Measurements from ENCODE around the gene LOXL3.

LOXL3 gene, protein sequence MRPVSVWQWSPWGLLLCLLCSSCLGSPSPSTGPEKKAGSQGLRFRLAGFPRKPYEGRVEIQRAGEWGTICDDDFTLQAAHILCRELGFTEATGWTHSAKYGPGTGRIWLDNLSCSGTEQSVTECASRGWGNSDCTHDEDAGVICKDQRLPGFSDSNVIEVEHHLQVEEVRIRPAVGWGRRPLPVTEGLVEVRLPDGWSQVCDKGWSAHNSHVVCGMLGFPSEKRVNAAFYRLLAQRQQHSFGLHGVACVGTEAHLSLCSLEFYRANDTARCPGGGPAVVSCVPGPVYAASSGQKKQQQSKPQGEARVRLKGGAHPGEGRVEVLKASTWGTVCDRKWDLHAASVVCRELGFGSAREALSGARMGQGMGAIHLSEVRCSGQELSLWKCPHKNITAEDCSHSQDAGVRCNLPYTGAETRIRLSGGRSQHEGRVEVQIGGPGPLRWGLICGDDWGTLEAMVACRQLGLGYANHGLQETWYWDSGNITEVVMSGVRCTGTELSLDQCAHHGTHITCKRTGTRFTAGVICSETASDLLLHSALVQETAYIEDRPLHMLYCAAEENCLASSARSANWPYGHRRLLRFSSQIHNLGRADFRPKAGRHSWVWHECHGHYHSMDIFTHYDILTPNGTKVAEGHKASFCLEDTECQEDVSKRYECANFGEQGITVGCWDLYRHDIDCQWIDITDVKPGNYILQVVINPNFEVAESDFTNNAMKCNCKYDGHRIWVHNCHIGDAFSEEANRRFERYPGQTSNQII

DNA sequence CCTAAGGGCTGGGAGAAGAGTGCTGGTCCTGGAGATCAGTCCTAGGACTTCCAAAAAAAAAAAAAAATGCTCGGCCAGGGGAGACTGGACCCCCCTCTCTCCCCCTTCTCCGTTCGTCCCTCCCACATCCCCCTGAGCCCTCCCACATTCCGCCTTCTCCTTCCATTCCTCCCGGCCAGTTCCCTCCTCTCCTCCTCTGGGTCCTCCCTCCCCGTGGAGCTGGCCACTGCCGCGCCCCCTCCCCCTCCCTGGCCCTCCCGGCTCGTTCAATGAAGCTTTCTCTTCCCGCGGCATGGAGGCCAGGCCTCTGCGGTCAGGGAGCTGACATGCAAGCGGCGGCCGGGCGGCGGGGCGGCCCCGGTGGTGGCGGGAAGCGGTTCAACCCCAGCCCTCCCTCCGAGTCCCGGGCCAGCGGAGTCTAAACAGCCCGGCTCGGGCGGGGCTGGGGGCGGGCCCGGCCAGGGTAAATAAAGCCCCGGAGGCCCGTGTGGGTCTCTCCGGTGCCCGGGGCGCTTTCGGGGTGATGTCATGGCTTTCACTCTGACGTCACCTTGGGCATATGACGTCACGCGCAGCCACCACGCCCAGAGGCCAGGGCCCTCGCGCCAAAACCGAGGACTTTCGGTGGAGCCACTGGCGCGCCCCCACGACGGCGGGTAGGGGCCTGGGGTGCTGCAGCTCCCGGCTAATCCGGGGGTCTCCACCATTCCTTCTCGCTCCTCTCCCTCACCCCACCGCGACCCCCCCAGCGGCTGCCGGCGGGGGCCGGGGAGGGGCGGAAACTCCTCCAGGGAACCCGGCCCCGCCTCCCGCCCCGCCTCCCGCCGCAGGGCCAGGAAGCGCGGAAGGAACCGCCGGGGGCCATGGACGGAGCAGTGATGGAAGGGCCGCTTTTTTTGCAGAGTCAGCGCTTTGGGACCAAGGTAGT lies at the start of gene LOXL3, which contains the start of gene DOK1:
Gene LOXL3, minus strand, starts transcription at position 51 of the 928 bp plus-strand sequence. CDS start 1,308 bp downstream, outside the sequence.
Gene DOK1, plus strand, starts transcription at position 829 of the 928 bp plus-strand sequence. Its CDS starts 35 bp downstream, at position 864.
- peaks cover 10% of the 10 kb centered on the region for H3K9me3 ChIP-seq
- H3K27ac ChIP-seq, result peak within 1 kb of the TSS; percentile 80
- H3K27me3 ChIP-seq, result peaks cover 26% of the 10 kb centered on the region
- peak within 1 kb of the TSS; percentile 92 for H3K4me3 ChIP-seq
- no peak for TF ChIP-seq Cebpa-rat (IDR thresholded peaks at IDR 0.05)
- peaks cover 24% of the 10 kb centered on the region for H3K36me3 ChIP-seq
- H3K4me2 ChIP-seq, result peak within 1 kb of the TSS; percentile 97
- peaks cover 33% of the 10 kb centered on the region for H3K4me1 ChIP-seq
- H4K20me1 ChIP-seq, result peaks cover 31% of the 10 kb centered on the region
- peak within 1 kb of the TSS; percentile 82 for H3K9ac ChIP-seq

DNA sequence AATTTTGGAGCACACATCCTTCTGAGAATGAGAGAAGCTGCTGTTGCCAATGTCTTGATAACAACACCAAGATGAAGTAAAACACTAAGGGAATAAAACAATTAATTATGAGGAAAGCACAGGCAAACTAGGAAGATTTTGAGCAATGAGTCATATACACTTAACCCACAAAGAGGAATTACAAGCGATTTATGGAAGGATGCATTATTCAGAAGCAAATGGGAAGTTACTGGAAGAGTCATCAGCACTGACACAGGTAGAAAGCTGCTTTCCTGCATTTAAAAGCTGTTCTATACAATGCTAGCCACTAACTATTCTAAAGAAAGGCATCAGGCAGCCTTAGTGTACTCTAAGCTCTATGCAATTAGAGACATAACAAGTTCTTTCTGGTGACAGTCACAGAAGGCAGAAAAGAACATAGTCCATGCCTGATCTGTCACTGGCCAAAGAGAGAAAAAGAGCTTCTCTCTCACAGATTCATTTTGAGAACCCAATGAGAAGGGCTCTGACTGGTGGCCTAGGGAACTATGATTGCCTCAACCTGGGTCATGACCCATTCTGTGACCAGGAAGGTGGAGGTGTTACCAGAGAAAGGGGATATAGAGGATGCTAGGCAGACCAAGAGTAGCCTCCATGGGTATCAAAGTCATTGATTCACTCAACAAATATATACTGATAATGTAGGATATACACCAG lies 49.0 kb upstream of the LOXL3 start:
- Histone ChIP-seq H4K20me1 (no peaks in the 10 kb centered on the region), H3K36me3 (no peaks in the 10 kb centered on the region), H3K27me3 (no peaks in the 10 kb centered on the region), H3K9ac (no peak overlapping the region), H3K9me3 (no peaks in the 10 kb centered on the region), H3K4me3 (no peak overlapping the region), H3K4me2 (no peak overlapping the region), H3K27ac (no peak overlapping the region), H3K4me1 (0 out of 2 replicates have a peak, but pooled peaks cover 7% of the 10 kb centered on the region)
- no peak for TF ChIP-seq Cebpa-rat (IDR thresholded peaks at IDR 0.05)

DNA sequence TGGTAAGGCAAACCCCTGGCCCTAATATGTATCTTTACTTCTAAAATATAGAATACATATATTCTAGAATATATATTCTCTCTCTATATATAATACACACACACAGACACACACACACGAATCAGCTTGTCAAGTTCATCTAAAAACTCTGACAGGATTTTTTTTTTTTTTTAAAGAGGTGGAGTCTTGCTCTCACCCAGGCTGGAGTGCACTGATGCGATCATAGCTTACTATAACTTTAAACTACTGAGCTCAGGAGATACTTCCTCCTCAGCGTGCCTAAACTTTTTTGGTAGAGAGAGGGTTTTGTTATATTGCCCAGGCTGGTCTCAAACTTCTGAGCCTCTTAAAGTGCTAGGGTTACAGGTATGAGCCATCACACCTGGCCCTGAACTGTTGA lies 45.9 kb upstream of the LOXL3 start:
- no peaks in the 10 kb centered on the region for H3K9me3 ChIP-seq
- H3K4me2 ChIP-seq, result no peak overlapping the region
- no peaks in the 10 kb centered on the region for H3K36me3 ChIP-seq
- H3K27ac ChIP-seq, result no peak overlapping the region
- no peak for TF ChIP-seq Cebpa-rat (IDR thresholded peaks at IDR 0.05)
- no peaks in the 10 kb centered on the region for H4K20me1 ChIP-seq
- no peak overlapping the region for H3K4me3 ChIP-seq
- no peaks in the 10 kb centered on the region for H3K27me3 ChIP-seq
- no peak overlapping the region for H3K9ac ChIP-seq
- 0 out of 2 replicates have a peak, but pooled peaks cover 7% of the 10 kb centered on the region for H3K4me1 ChIP-seq

DNA sequence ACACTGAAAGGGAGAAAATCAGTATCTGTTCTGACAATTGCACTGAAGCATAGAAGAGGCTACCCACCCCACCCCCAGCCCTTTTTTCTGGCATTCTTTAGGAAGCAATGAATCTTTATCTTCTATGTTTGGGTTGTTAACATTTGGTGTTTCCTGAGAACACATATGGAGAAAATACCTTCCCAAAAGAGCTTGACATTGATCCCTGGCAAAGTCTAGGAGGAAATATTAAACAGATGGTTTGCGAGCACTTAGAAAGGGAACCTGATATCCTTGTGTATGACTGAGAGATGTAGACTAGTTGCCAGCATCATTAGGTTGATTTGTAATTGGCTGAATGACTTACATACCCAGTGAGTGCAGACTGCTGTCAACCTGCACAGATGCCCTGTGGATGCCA lies 43.7 kb upstream of the LOXL3 start:
- H3K27ac ChIP-seq, result no peak overlapping the region
- no peaks in the 10 kb centered on the region for H4K20me1 ChIP-seq
- no peak for TF ChIP-seq Cebpa-rat (IDR thresholded peaks at IDR 0.05)
- H3K27me3 ChIP-seq, result no peaks in the 10 kb centered on the region
- H3K4me3 ChIP-seq, result no peak overlapping the region
- no peak overlapping the region for H3K4me2 ChIP-seq
- H3K9me3 ChIP-seq, result no peaks in the 10 kb centered on the region
- no peaks in the 10 kb centered on the region for H3K36me3 ChIP-seq
- 0 out of 2 replicates have a peak, but pooled peaks cover 7% of the 10 kb centered on the region for H3K4me1 ChIP-seq
- H3K9ac ChIP-seq, result no peak overlapping the region

DNA sequence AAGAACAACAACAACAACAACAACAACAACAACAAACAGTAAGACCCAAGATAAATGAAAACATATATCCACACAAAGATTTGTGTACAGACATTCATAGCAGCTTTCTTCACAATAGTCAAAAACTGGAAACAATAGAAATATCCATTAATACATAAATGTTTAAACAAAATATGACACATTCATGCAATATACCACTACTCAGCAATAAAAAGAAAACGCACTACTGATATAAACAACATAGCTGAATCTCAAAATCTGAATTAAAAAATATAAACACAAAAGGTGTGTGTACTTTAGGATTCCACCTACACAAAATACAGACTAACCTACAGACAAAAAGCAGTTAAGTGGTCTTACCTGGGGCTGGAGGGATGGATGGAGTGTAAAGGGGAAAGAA lies 42.8 kb upstream of the LOXL3 start:
- Histone ChIP-seq H3K27me3 (no peaks in the 10 kb centered on the region), H3K36me3 (no peaks in the 10 kb centered on the region), H3K27ac (no peak overlapping the region), H3K4me2 (no peak overlapping the region), H3K4me3 (no peak overlapping the region), H3K4me1 (0 out of 2 replicates have a peak, but pooled peaks cover 7% of the 10 kb centered on the region), H3K9me3 (no peaks in the 10 kb centered on the region), H4K20me1 (no peaks in the 10 kb centered on the region), H3K9ac (no peak overlapping the region)
- TF ChIP-seq Cebpa-rat (IDR thresholded peaks at IDR 0.05), result no peak

DNA sequence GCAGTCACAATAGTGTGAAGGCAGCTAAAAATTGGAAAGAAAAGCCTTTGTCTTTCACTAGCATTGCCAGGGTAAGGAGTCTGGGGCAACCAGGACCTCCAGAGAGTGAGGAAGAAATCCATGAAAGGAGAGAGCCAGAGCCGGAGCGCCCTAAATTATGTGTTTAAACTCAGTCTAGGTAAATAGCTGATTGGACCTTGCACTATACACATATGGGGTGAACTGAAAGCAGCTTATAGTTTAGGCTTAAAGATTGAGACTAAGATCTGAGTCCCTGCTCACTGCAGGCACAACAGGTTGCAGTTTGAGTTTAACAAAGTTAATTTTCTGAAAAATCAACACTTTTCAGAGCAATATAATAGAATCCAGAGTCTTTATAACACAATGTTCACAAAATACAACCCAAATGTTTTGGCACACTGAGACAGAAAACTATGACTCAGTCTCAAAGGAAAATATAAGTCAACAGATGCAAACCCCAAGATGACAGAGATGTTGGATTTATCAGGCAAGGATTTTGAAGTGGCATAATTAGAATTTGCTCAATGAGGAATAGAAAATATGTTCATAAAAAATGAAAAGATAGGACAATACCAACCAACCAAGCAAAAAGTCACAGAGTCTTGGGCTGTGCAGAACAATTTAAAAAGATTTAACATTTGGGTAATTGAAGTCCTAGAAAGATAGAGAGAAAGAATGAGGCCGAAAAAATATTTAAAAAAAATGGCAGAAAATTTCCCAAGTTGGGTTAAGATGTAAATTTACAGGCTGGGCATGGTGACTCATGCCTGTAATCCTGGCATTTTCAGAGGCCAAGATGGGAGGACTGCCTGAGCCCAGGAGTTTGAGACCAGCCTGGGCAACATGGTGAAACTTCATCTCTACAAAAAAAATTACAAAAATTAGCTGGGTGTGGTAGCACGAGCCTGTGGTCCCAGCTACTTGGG lies 40.4 kb upstream of the LOXL3 start:
- H3K27ac ChIP-seq, result no peak overlapping the region
- H3K9ac ChIP-seq, result no peak overlapping the region
- H3K36me3 ChIP-seq, result no peaks in the 10 kb centered on the region
- H4K20me1 ChIP-seq, result no peaks in the 10 kb centered on the region
- no peaks in the 10 kb centered on the region for H3K27me3 ChIP-seq
- no peaks in the 10 kb centered on the region for H3K4me1 ChIP-seq
- no peak overlapping the region for H3K4me3 ChIP-seq
- TF ChIP-seq Cebpa-rat (IDR thresholded peaks at IDR 0.05), result no peak
- H3K4me2 ChIP-seq, result no peak overlapping the region
- H3K9me3 ChIP-seq, result no peaks in the 10 kb centered on the region

DNA sequence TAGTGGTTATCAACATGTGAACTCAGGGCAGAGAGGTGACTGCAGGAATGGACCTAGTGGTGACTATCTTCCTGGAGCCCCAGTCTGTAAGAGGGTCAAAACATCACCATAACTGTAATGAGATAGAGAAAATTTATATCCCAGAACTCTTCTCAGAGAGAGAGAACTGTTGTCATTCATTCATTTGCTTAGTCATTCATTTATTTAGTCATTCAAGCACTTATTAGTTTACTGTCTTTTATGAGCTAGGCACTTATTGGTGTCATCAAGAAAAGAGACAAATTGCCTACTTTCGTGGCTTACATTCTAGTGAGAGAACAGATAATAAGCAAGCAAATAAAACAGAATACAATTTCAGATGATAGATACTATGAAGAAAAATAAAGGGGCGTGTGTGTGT lies 34.9 kb upstream of the LOXL3 start:
- Histone ChIP-seq H3K9me3 (no peaks in the 10 kb centered on the region), H3K4me2 (no peak overlapping the region), H3K4me1 (peaks cover 30% of the 10 kb centered on the region), H4K20me1 (no peaks in the 10 kb centered on the region), H3K36me3 (no peaks in the 10 kb centered on the region), H3K27ac (no peak overlapping the region), H3K9ac (no peak overlapping the region), H3K27me3 (no peaks in the 10 kb centered on the region), H3K4me3 (no peak overlapping the region)
- TF ChIP-seq Cebpa-rat (IDR thresholded peaks at IDR 0.05), result no peak

DNA sequence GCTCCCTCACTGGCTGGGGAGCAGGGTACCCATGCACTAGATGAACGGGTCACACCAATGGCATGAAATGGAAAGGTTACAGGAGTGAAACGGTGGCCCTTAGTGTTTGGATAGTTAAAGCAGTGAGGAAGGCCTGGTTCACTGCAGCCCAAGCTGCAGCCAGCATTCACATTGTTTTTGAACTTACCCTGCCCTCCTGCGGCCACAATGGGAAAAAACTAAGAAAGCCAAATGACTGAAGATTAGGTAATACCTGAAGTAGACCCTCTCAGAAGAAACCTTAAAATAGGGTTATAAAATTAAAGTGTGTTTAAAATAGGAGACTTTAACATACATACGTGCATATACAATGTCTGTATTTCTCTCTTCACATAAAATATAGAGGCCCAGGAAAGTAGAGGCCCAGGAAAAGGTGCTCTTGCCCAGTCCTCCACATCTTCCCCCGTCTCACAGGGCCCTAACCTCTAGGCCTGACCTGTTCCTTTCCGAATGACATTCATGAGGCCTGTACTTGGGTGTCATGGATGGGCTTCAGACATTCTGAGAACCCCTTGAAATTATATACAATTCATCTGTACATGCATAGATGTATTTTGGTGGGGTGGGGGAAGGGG lies 34.0 kb upstream of the LOXL3 start:
- H3K4me1 ChIP-seq, result peaks cover 30% of the 10 kb centered on the region
- no peak for TF ChIP-seq Cebpa-rat (IDR thresholded peaks at IDR 0.05)
- H3K9me3 ChIP-seq, result no peaks in the 10 kb centered on the region
- H3K4me3 ChIP-seq, result no peak overlapping the region
- no peaks in the 10 kb centered on the region for H3K36me3 ChIP-seq
- no peaks in the 10 kb centered on the region for H3K27me3 ChIP-seq
- no peak overlapping the region for H3K4me2 ChIP-seq
- no peak overlapping the region for H3K27ac ChIP-seq
- no peaks in the 10 kb centered on the region for H4K20me1 ChIP-seq
- no peak overlapping the region for H3K9ac ChIP-seq

Measured in BLaER1 (cell line).